ENCODE measurements around the gene NR5A2.

Gene NR5A2

DNA sequence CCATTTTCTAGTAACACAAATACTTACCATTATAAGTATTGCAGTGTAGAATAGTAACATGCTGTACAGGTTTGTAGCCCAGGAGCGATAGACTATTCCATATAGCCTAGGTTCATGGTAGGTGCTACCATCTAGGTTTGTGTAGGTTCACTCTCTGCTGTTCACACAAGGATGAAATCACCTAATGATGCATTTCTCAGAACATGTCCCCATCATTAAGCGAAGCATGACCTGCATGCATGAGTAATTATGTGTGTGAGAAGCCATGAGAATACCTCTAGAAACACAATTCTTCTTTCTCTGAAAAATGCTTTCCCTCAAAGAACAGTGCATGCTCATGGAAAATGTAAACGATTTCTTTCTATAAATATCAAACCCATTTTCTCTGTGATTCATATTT lies 69.3 kb downstream of the NR5A2 start:
- DNase-seq (ENCODE audit: low read depth): no peak
- no peak overlapping the region for H3K4me3 ChIP-seq (ENCODE audit: low read depth, low read length)
- TF ChIP-seq, protein P1, sequence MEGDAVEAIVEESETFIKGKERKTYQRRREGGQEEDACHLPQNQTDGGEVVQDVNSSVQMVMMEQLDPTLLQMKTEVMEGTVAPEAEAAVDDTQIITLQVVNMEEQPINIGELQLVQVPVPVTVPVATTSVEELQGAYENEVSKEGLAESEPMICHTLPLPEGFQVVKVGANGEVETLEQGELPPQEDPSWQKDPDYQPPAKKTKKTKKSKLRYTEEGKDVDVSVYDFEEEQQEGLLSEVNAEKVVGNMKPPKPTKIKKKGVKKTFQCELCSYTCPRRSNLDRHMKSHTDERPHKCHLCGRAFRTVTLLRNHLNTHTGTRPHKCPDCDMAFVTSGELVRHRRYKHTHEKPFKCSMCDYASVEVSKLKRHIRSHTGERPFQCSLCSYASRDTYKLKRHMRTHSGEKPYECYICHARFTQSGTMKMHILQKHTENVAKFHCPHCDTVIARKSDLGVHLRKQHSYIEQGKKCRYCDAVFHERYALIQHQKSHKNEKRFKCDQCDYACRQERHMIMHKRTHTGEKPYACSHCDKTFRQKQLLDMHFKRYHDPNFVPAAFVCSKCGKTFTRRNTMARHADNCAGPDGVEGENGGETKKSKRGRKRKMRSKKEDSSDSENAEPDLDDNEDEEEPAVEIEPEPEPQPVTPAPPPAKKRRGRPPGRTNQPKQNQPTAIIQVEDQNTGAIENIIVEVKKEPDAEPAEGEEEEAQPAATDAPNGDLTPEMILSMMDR (IDR thresholded peaks at IDR 0.05; ENCODE audit: control insufficient read depth, extremely low read depth, insufficient read depth): no peak

DNA sequence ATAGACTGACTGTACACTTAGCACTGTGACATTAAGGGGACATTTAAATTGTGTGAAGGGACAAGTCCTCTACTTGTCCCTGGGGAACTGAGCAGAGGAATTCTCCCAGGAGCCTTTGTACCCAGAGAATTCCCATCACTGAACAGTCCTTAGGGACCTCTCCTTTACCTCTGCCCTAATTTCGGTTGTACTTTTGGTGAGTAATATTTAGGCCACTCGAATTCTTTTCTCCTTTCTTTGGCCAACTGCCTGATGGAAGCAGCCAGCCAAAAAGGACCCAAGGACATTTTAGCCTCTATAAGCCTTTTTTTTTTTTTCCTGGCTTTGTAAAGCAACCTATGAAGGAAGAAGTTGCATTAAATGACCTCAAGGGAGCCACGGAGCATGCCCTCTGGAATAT lies 71.5 kb downstream of the NR5A2 start:
- no peak for DNase-seq (ENCODE audit: low read depth)
- no peak overlapping the region for H3K4me3 ChIP-seq (ENCODE audit: low read depth, low read length)
- TF ChIP-seq, protein P1 (IDR thresholded peaks at IDR 0.05; ENCODE audit: control insufficient read depth, extremely low read depth, insufficient read depth): no peak

DNA sequence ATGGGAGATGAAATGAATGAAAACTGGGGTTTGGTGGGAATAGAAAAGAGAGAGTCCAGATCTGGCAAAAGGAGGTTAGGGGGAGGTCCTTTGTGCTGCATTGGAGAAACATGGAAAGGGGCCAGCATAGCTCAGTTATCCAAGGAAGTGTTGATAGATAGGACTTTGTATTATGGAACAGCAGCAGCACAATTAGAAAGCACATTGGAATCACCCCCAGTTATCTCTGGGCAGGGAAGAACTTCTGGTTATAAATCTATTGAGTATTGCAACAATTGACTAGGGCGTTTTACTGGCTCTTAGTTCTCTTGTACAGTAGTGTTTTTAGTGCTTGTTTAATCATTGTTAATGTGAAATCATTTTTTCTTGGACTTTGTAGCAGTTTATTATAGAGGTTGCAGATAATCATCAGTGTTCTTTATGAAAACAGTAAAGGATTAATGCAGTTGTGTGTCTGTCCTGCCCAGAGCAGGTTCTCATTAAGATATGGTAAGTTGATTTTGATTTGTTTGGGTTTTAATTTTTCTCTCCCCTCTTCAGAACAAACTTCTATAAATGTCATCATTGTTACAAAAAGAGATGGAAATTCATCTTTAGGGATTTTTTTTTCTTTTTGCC lies 76.6 kb downstream of the NR5A2 start:
- DNase-seq (ENCODE audit: low read depth): no peak
- TF ChIP-seq, protein P1 (IDR thresholded peaks at IDR 0.05; ENCODE audit: control insufficient read depth, extremely low read depth, insufficient read depth): no peak
- no peak overlapping the region for H3K4me3 ChIP-seq (ENCODE audit: low read depth, low read length)

DNA sequence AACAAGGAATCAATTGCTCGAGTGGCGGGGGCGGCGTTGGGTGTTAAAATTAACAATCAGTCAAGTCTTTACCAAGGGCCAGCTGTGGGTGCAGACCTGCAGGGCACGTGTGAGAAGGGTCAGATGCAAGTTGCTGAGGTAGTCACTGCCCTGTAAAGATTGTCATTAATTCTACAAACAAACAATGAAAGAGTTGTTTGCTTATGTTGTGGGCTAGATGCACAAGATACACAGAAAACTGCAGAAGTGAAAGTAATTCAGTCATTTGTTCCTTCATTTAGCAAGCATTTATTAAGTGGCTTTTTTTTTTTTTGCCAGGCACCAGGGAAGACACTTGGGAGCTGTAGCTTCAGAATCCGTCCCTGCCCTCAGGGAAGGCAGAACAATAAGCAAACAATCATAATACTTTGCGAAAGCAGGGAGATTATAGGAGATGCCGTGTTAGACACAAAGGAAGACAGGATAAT lies 79.5 kb downstream of the NR5A2 start:
- H3K4me3 ChIP-seq (ENCODE audit: low read depth, low read length): no peak overlapping the region
- DNase-seq (ENCODE audit: low read depth): no peak
- TF ChIP-seq, protein P1 (IDR thresholded peaks at IDR 0.05; ENCODE audit: control insufficient read depth, extremely low read depth, insufficient read depth): no peak

DNA sequence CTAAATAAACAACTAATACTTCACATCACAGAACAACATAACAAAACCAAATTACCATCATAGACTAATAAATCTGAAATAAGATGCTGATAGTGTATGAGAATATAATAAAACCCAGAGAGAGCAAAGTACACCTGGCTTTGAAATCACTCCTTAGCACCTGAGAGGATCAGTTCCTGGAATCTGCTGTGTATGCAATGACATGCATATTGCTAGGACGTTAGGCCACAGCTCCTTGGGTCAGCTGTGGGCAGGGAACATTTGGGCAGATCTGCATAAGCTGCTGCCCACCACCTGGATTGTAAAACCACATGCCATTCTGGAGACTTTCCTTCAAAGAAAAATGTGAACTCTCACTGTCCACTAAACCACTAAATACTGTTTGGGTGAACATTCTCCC lies 81.1 kb downstream of the NR5A2 start:
- no peak overlapping the region for H3K4me3 ChIP-seq (ENCODE audit: low read depth, low read length)
- TF ChIP-seq, protein P1 (IDR thresholded peaks at IDR 0.05; ENCODE audit: control insufficient read depth, extremely low read depth, insufficient read depth): no peak

DNA sequence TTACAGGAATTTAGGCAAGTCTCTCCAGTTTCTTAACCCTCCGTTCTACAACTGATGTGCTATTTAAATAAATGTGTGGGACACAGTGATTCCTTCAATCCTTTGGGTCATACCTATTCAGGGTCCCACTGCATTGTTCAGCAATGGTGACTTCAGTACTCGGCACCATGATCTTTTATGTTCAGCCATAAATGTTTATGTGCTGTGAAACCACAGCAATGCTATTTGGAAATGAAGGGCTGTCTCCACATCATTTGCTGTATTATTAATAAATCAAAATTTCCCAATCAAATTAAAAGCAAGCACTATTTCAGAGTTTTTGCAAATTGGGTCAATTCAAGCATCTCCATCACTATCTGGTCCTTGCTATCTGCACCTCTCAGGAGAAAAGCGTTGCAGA lies 84.8 kb downstream of the NR5A2 start:
- DNase-seq (ENCODE audit: low read depth): no peak
- TF ChIP-seq, protein P1 (IDR thresholded peaks at IDR 0.05; ENCODE audit: control insufficient read depth, extremely low read depth, insufficient read depth): no peak
- H3K4me3 ChIP-seq (ENCODE audit: low read depth, low read length): no peak overlapping the region

More for the DNA sequence above, 81.1 kb downstream of the NR5A2 start:
- no peak for DNase-seq (ENCODE audit: low read depth)

DNA sequence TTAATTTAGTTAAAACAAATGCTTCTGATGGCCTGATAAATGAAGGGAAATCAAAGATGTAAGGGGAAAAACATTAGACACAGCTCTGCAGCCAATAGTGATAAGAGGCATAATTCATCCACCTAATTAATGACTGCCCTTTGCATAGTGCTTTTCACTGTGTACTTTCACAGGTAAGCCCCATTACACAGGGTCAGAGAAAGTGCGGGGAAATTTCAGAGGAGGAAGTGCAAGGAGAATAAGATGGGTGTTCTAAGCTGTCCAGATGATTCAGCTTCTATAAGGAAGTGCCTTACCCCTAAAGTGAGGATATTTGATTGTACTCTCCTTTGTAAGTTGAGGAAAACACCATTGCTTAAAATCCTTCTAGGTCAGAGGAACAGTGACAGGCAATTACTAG lies 88.0 kb downstream of the NR5A2 start:
- no peak for DNase-seq (ENCODE audit: low read depth)
- H3K4me3 ChIP-seq (ENCODE audit: low read depth, low read length): no peak overlapping the region
- TF ChIP-seq, protein P1 (IDR thresholded peaks at IDR 0.05; ENCODE audit: control insufficient read depth, extremely low read depth, insufficient read depth): no peak
